ENCODE data around the gene NLRP10. TPM values are rescaled to one million over a fixed set of nuclear protein-coding genes. Genes with fewer than 3 reads are reported as not detected.
A peak's percentile ranks its signal among the peaks of the same experiment; 100 is the strongest.

Gene NLRP10
- total RNA-seq, 1 experiment from 2014 or later: 1.3 TPM

GRCh38 chr11:7936615-7937014 is 28.6 kb downstream of the NLRP10 start:
- peak; percentile 43 for DNase-seq (ENCODE audit: unreplicated experiment)
- intact Hi-C loops (cut with micrococcal nuclease): no loop called here
- peak overlapping the region; percentile 17 for H3K27ac Mint-ChIP-seq (ENCODE audit: low read depth, unreplicated experiment)
- ChIA-PET POLR2A (interaction anchor here (1.3 kb wide), 1 partner anchor 31 kb away, joined by 3 read pairs; no protein-coding TSS in a partner anchor), CTCF (no interaction called here)
- no TSS peak for BruUV-seq (replicated peaks)
- H3K9me3 Mint-ChIP-seq (ENCODE audit: unreplicated experiment): no peaks in the 10 kb centered on the region
- no peak overlapping the region for H3K4me3 Mint-ChIP-seq (ENCODE audit: unreplicated experiment)
- no peaks in the 10 kb centered on the region for H3K27me3 Mint-ChIP-seq (ENCODE audit: insufficient read depth, unreplicated experiment)
- peaks cover 13% of the 10 kb centered on the region for H3K36me3 Mint-ChIP-seq (ENCODE audit: insufficient read depth, unreplicated experiment)
- TF ChIP-seq CTCF (IDR thresholded peaks at IDR 0.05; ENCODE audit: unreplicated experiment): no peak
- H3K4me1 Mint-ChIP-seq (ENCODE audit: insufficient read depth, unreplicated experiment): peaks cover 6% of the 10 kb centered on the region

GRCh38 chr11:7931168-7931567 is 34.1 kb downstream of the NLRP10 start, which contains the start of gene OR10A6:
Gene OR10A6 (minus strand): TSS chr11:7931268. CDS start chr11:7928662, 2,606 bp downstream.
- peaks cover under 1% of the 10 kb centered on the region for H3K4me1 Mint-ChIP-seq (ENCODE audit: insufficient read depth, unreplicated experiment)
- no peak for TF ChIP-seq CTCF (IDR thresholded peaks at IDR 0.05; ENCODE audit: unreplicated experiment)
- no peak for DNase-seq (ENCODE audit: unreplicated experiment)
- peaks cover 7% of the 10 kb centered on the region for H3K36me3 Mint-ChIP-seq (ENCODE audit: insufficient read depth, unreplicated experiment)
- no peaks in the 10 kb centered on the region for H3K9me3 Mint-ChIP-seq (ENCODE audit: unreplicated experiment)
- no peak within 1 kb of the TSS for H3K4me3 Mint-ChIP-seq (ENCODE audit: unreplicated experiment)
- H3K27me3 Mint-ChIP-seq (ENCODE audit: insufficient read depth, unreplicated experiment): no peaks in the 10 kb centered on the region
- no peak within 1 kb of the TSS for H3K27ac Mint-ChIP-seq (ENCODE audit: low read depth, unreplicated experiment)
- intact Hi-C loops (cut with micrococcal nuclease): no loop called here
- ChIA-PET CTCF (no interaction called here), POLR2A (no interaction called here)
- BruUV-seq (replicated peaks): no TSS peak

- ChIA-PET POLR2A (no interaction called here), CTCF (no interaction called here)
- Mint-ChIP-seq H3K36me3 (ENCODE audit: insufficient read depth, unreplicated experiment) (peaks cover 2% of the 10 kb centered on the region), H3K4me3 (ENCODE audit: unreplicated experiment) (no peak overlapping the region), H3K27me3 (ENCODE audit: insufficient read depth, unreplicated experiment) (no peaks in the 10 kb centered on the region), H3K27ac (ENCODE audit: low read depth, unreplicated experiment) (no peak overlapping the region), H3K9me3 (ENCODE audit: unreplicated experiment) (no peaks in the 10 kb centered on the region), H3K4me1 (ENCODE audit: insufficient read depth, unreplicated experiment) (no peaks in the 10 kb centered on the region)
- intact Hi-C loops (cut with micrococcal nuclease): no loop called here
- peak; percentile 17 for DNase-seq (ENCODE audit: unreplicated experiment)
- no peak for TF ChIP-seq CTCF (IDR thresholded peaks at IDR 0.05; ENCODE audit: unreplicated experiment)
- no TSS peak for BruUV-seq (replicated peaks)
Measured at GRCh38 chr11:7927635-7928034, 37.6 kb downstream of the NLRP10 start.

GRCh38 chr11:7924536-7924935 is 40.7 kb downstream of the NLRP10 start:
- Mint-ChIP-seq H3K27ac (ENCODE audit: low read depth, unreplicated experiment) (no peak overlapping the region), H3K4me3 (ENCODE audit: unreplicated experiment) (no peak overlapping the region), H3K9me3 (ENCODE audit: unreplicated experiment) (no peaks in the 10 kb centered on the region), H3K36me3 (ENCODE audit: insufficient read depth, unreplicated experiment) (no peaks in the 10 kb centered on the region), H3K27me3 (ENCODE audit: insufficient read depth, unreplicated experiment) (no peaks in the 10 kb centered on the region), H3K4me1 (ENCODE audit: insufficient read depth, unreplicated experiment) (no peaks in the 10 kb centered on the region)
- POLR2A ChIA-PET: no interaction called here
- BruUV-seq (replicated peaks): no TSS peak
- CTCF ChIA-PET: interaction anchor here (1.3 to 1.7 kb wide), 2 partner anchors 32 to 63 kb away, joined by 3 to 7 read pairs; partner anchors contain the start of gene EIF3F
- no peak for DNase-seq (ENCODE audit: unreplicated experiment)
- intact Hi-C loops (cut with micrococcal nuclease): no loop called here
- no peak for TF ChIP-seq CTCF (IDR thresholded peaks at IDR 0.05; ENCODE audit: unreplicated experiment)
